ENCODE results near the gene P3H2.

DNA sequence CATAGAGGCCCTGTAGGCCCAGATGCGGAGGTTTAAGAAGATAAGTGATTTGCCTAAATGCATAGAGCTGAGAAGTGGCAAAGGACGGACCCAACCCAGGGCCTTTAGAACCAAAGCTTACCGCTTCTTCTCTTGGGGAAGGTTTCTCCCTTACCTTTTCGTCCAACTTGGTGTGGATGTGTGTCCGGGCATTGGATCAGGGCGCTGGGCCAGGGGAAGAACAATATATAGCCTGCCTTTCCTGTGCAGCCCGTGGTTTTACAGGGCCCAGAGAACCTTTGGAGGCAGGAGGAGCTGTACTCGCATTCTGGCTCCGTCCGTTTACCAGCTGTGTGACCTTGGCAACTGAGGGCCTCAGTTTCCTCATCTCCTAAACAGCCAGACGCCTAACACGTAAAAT is 686 bp upstream of the P3H2 start:
- TF ChIP-seq, protein P1, sequence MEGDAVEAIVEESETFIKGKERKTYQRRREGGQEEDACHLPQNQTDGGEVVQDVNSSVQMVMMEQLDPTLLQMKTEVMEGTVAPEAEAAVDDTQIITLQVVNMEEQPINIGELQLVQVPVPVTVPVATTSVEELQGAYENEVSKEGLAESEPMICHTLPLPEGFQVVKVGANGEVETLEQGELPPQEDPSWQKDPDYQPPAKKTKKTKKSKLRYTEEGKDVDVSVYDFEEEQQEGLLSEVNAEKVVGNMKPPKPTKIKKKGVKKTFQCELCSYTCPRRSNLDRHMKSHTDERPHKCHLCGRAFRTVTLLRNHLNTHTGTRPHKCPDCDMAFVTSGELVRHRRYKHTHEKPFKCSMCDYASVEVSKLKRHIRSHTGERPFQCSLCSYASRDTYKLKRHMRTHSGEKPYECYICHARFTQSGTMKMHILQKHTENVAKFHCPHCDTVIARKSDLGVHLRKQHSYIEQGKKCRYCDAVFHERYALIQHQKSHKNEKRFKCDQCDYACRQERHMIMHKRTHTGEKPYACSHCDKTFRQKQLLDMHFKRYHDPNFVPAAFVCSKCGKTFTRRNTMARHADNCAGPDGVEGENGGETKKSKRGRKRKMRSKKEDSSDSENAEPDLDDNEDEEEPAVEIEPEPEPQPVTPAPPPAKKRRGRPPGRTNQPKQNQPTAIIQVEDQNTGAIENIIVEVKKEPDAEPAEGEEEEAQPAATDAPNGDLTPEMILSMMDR (IDR thresholded peaks at IDR 0.05), result no peak
- TF ChIP-seq POLR2A (IDR thresholded peaks at IDR 0.05) (no peak), POLR2AphosphoS5 (IDR thresholded peaks at IDR 0.05) (no peak), EP300 (IDR thresholded peaks at IDR 0.05) (no peak)

Measured in suprapubic skin (tissue), 4 donors.